ENCODE measurements around the gene S100A4.

The S100A4 gene

DNA sequence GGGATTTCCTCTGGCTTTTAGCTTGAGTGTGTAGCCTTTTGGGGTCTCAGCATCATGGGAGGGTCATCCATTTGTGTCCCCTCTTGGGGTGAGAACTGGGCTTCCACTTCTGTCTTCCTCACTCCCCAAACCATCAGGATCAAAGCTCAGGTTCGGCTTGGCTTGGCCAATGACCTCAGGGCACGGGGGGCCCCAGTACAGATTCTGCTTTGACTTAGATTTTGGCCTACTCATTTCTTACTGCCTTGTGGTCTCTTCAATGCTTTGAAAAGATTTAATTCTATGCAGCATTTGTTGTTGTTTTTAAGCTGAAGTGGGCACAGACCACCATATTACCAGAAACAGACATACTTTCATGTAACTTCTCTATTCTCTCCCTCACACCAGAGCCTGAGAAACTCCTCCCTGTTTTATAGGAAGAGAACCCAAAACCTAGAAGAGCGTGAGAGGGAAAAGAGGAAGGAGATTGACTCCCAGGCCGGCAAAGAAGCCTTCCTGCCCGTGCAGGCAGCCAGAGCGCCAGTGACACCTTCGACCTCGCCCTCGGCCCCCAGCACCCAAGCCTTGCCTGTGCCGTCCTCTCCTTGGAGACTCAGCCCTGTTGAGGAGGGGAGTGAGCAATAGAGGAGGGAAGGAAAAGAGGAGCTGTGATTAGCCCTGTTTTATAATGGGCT, 5.4 kb upstream of the S100A4 start:
- POLR2A ChIA-PET = interaction anchor here (0.9 to 1.9 kb wide), 3 partner anchors 11 to 83 kb away, joined by 3 to 5 read pairs (median 5); partner anchors contain the start of genes CHTOP and S100A2
- DNase-seq (ENCODE audit: extremely low spot score) = no peak
- CTCF ChIA-PET = interaction anchor here (1.2 to 2.0 kb wide), 2 partner anchors 17 to 18 kb away, joined by 3 to 11 read pairs; no protein-coding TSS in a partner anchor
- TF ChIP-seq BHLHE40 (IDR thresholded peaks at IDR 0.05; ENCODE audit: borderline replicate concordance) = no peak
- no peak for TF ChIP-seq SUZ12 (IDR thresholded peaks at IDR 0.05)
- no peak for TF ChIP-seq FOXM1 (IDR thresholded peaks at IDR 0.05; ENCODE audit: borderline replicate concordance)
- no peak for TF ChIP-seq ZNF384 (IDR thresholded peaks at IDR 0.05)
- no peak for TF ChIP-seq NFRKB (IDR thresholded peaks at IDR 0.05)
- no peak for TF ChIP-seq TARDBP (IDR thresholded peaks at IDR 0.05)
- no peak for TF ChIP-seq ELF4 (IDR thresholded peaks at IDR 0.05)
- TF ChIP-seq SP1 (IDR thresholded peaks at IDR 0.05) = no peak
- no peak for TF ChIP-seq ARNT (IDR thresholded peaks at IDR 0.05)

DNA sequence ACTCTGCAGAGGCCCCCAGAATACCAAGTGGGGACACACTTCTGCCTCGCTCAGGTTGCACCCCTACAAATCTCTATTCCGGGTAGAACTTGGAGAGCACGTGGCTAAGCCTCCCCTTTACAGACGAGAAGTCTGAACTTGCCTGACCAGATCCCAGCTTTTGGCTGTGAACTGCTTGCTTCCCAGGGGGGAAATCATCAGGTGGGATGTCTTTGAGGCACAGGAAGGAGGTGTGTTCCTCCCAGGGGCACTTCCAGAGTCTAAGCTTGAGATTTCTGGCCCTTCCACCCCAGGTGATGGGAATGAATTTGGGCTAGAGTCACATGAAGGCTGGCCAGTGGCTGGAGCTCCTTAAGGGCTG, 4.8 kb upstream of the S100A4 start:
- TF ChIP-seq FOXM1 (IDR thresholded peaks at IDR 0.05; ENCODE audit: borderline replicate concordance) (no peak), NFRKB (IDR thresholded peaks at IDR 0.05) (no peak), PKNOX1 (IDR thresholded peaks at IDR 0.05) (no peak)
- CTCF ChIA-PET = interaction anchor here (0.9 to 2.0 kb wide), 3 partner anchors 17 to 18 kb away, joined by 3 to 11 read pairs (median 3); no protein-coding TSS in a partner anchor
- POLR2A ChIA-PET = interaction anchor here (0.9 to 1.9 kb wide), 3 partner anchors 12 to 84 kb away, joined by 3 to 5 read pairs (median 5); partner anchors contain the start of genes CHTOP and S100A2
- DNase-seq (ENCODE audit: extremely low spot score) = no peak

GRCh38 chr1:153549741-153550397, 4.3 kb upstream of the S100A4 start:
- DNase-seq (ENCODE audit: extremely low spot score) = no peak
- CTCF ChIA-PET = interaction anchor here (0.9 to 2.0 kb wide), 3 partner anchors 16 to 18 kb away, joined by 3 to 11 read pairs (median 3); no protein-coding TSS in a partner anchor
- POLR2A ChIA-PET = interaction anchor here (1.8 to 1.9 kb wide), 2 partner anchors 16 to 84 kb away, joined by 5 read pairs; partner anchors contain the start of genes CHTOP and S100A2
- no peak for TF ChIP-seq NFRKB (IDR thresholded peaks at IDR 0.05)
- TF ChIP-seq SUZ12 (IDR thresholded peaks at IDR 0.05) = no peak
- no peak for TF ChIP-seq FOXM1 (IDR thresholded peaks at IDR 0.05; ENCODE audit: borderline replicate concordance)
- no peak for TF ChIP-seq TARDBP (IDR thresholded peaks at IDR 0.05)
- no peak for TF ChIP-seq SP1 (IDR thresholded peaks at IDR 0.05)
- no peak for TF ChIP-seq ELF4 (IDR thresholded peaks at IDR 0.05)
- TF ChIP-seq FOXA1 (IDR thresholded peaks at IDR 0.05) = no peak
- TF ChIP-seq CTBP1 (IDR thresholded peaks at IDR 0.05; ENCODE audit: borderline replicate concordance) = no peak
- TF ChIP-seq ARNT (IDR thresholded peaks at IDR 0.05) = no peak
- TF ChIP-seq L3MBTL2 (conservative IDR thresholded peaks at IDR 0.05) = no peak
- TF ChIP-seq HDGF (IDR thresholded peaks at IDR 0.05; ENCODE audit: borderline replicate concordance) = no peak
- no peak for TF ChIP-seq FOXK2 (IDR thresholded peaks at IDR 0.05)
- TF ChIP-seq PKNOX1 (IDR thresholded peaks at IDR 0.05) = no peak
- TF ChIP-seq BHLHE40 (IDR thresholded peaks at IDR 0.05; ENCODE audit: borderline replicate concordance) = no peak
- TF ChIP-seq LEF1 (IDR thresholded peaks at IDR 0.05; ENCODE audit: borderline replicate concordance) = no peak

DNA sequence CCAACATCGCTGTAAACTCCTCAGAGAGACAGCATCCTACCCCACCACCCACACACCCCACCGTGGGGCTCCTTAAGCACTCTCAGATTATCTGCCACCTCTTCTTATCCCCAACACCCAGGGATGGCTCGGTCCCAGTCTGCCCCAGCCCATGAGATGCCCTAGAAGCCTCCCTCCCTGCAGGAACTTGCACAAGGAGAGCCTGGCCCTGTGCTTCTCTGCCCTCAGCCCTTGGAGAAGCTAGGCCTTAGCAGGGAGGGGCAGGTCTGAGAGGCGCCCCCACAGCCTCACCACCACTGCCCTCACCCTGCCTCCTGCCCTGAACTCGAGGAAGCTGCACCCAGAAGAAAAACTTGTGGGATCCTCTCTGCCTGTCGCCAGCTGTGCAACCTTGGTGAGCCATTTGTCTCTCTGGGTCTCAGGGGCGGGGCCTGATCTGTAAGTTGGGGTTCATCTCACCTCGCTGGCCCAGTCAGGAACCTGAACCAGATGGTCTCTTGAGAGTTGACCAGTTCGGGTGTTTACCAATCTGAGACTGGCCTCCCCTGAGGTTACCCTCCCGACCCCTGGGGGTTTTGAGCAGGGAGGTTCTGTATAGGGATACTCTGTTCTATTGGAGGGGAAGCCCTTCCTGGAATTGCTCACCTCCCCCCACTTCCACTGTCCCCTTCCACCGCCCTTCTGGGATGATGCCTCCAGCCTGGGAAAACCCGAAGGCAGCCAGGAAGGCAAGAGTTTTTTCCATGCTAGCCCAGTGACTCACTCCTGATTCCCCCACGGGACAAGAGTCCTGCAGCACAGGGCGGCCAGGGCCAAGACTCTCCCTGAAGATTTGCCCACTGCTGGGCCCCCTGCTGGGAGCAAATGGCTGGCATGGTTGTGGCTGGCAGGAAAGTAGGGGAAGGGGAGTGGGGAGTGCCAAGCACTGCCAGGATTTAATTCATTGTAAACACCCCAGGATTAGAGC, 3.4 kb upstream of the S100A4 start, which contains the start of gene S100A3:
S100A3 (minus strand) TSS at position 537 of the 967 bp plus-strand sequence. CDS start 773 bp downstream, outside the sequence.
- ChIA-PET CTCF (no interaction called here), POLR2A (interaction anchor here (1.8 to 1.9 kb wide), 2 partner anchors 17 to 85 kb away, joined by 5 read pairs; partner anchors contain the start of genes CHTOP and S100A2)
- no peak for TF ChIP-seq FOXM1 (IDR thresholded peaks at IDR 0.05; ENCODE audit: borderline replicate concordance)
- TF ChIP-seq SP1 (IDR thresholded peaks at IDR 0.05) = no peak
- no peak for DNase-seq (ENCODE audit: extremely low spot score)

DNA sequence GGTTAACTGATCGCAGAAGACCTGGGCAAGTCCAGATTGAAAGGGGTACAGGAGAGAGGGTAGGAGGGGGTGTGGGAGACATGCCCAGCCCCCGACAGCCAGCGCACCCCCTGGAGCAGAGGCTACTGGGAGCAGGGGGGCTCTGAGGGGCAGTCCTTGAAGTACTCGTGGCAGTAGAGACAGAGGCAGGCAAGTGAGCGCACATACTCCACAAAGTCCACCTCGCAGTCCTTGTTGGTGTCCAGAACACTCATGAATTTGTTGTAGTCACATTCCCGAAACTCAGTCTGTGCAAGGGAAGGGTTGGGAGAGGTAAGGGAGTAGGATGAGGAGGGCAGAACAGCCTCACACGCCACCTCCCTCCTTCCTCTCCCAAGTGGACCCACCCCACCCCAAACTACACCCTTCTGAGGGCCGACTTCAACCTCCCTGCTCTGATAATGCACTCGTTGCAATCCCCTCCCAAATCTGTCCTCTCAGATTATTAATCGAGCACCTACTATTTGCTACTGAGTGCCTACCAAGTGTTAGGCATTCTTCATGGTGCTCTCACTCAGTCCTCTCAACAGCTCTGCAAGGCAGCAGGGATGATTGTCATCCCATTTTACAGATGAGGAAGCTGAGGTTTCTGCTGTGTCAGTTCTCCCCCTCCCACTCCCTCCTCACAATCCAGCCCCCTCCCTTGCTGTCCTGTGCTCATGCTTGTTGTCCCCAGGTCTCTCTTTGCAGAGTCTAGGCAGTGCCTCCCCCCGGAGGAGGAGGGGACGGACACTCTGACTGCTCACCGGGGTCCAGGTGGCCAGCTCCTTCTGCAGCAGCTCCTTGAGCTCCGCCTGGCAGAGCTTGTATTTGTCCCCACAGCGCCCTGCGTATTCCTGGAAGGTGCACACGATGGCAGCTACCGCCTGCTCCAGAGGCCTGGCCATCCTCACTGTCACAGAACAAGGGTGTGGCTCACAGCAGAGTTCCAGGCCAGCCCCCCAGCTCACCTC, 2.2 kb upstream of the S100A4 start:
- CTCF ChIA-PET = no interaction called here
- no peak for DNase-seq (ENCODE audit: extremely low spot score)
- POLR2A ChIA-PET = interaction anchor here (1.8 kb wide), 1 partner anchor 86 kb away, joined by 6 read pairs; the partner anchor contains the start of gene CHTOP
- no peak for TF ChIP-seq SP1 (IDR thresholded peaks at IDR 0.05)
- TF ChIP-seq SUZ12 (IDR thresholded peaks at IDR 0.05) = no peak
- no peak for TF ChIP-seq NFRKB (IDR thresholded peaks at IDR 0.05)
- TF ChIP-seq ARNT (IDR thresholded peaks at IDR 0.05) = no peak
- no peak for TF ChIP-seq TARDBP (IDR thresholded peaks at IDR 0.05)
- TF ChIP-seq HDGF (IDR thresholded peaks at IDR 0.05; ENCODE audit: borderline replicate concordance) = no peak
- TF ChIP-seq PKNOX1 (IDR thresholded peaks at IDR 0.05) = no peak

Data from HEK293T (cell line).